Activated CD4-positive, alpha-beta T cell treated with anti-CD3 and anti-CD28 coated beads for 36 hours (primary cell): ENCODE data around the gene DDX54. TPM values are rescaled to one million over a fixed set of nuclear protein-coding genes. Genes with fewer than 3 reads are reported as not detected.

ENCODE experiments used
- ATAC-seq: fragments of 200-7000 bp; cut with Tn5 transposase; one replicate; pipeline ENCODE4 v1.10.0; 2021; ENCODE audit warnings: mild to moderate bottlenecking, moderate library complexity
- CTCF ChIA-PET: fragments of 350-600 bp; sonication (Branson Sonifier 250); formaldehyde crosslinking; loops from one replicate; lab custom pipeline; 2021; ENCODE audit warnings: antibody characterized with exemption; lab: Charles Lee
- POLR2A ChIA-PET: fragments of 350-600 bp; sonication (Branson Sonifier 250); formaldehyde crosslinking; loops from one replicate; lab custom pipeline; 2021; ENCODE audit warnings: antibody characterized with exemption, inconsistent platforms; lab: Charles Lee
- DNase-seq: peaks from one replicate; pipeline ENCODE4 v3.0.0-alpha.2; 2020
- H3K27ac Mint-ChIP-seq: one replicate; pipeline ENCODE4 v1.8.0; 2021; ENCODE audit warnings: mixed read lengths
- H3K27me3 Mint-ChIP-seq: one replicate; pipeline ENCODE4 v1.8.0; 2021; ENCODE audit warnings: mixed read lengths
- H3K36me3 Mint-ChIP-seq: one replicate; pipeline ENCODE4 v1.8.0; 2021; ENCODE audit warnings: low read depth, mixed read lengths
- H3K4me1 Mint-ChIP-seq: one replicate; pipeline ENCODE4 v1.8.0; 2021; ENCODE audit warnings: mixed read lengths
- H3K4me3 Mint-ChIP-seq: one replicate; pipeline ENCODE4 v1.8.0; 2021; ENCODE audit warnings: mild to moderate bottlenecking, moderate library complexity, mixed read lengths
- H3K9me3 Mint-ChIP-seq: one replicate; pipeline ENCODE4 v1.8.0; 2021; ENCODE audit warnings: low read depth, mixed read lengths
- intact Hi-C, 2 experiments: fragments of 100-400 bp; cut with DNase I in 1 of 2; cut with micrococcal nuclease in 1 of 2; formaldehyde crosslinking; loops; one replicate each; pipeline versions ENCODE4 v1.14.2 to v1.15.1; 2022 to 2024; cut with DNase I, micrococcal nuclease
- total RNA-seq, 2 experiments: library from RNA; stranded (reverse); gene quantifications; one replicate each; pipeline ENCODE4 v1.2.3, GENCODE V29; 2021

Gene DDX54
- total RNA-seq: 100 to 1,000 TPM; 118 to 132 TPM

- CTCF ChIA-PET: interaction anchor here (0.5 to 4.6 kb wide), 8 partner anchors 9 to 1272 kb away, joined by 3 to 29 read pairs (median 4); no protein-coding TSS in a partner anchor
- POLR2A ChIA-PET: interaction anchor here (0.6 to 1.9 kb wide), 6 partner anchors 8 to 49 kb away, joined by 3 to 7 read pairs (median 4); partner anchors contain the start of gene TPCN1
- Mint-ChIP-seq H3K4me3 (peak within 1 kb of the TSS; percentile 97), H3K36me3 (peaks cover 43% of the 10 kb centered on the region), H3K27ac (peak within 1 kb of the TSS; percentile 96), H3K27me3 (no peaks in the 10 kb centered on the region), H3K4me1 (peaks cover 36% of the 10 kb centered on the region), H3K9me3 (no peaks in the 10 kb centered on the region)
- DNase-seq: peak; percentile 82
- intact Hi-C loops: loop anchor here (1.0 to 10.0 kb wide), 11 partner anchors 23 to 779 kb away; partner anchors contain the start of genes SLC8B1 (in 2 of the 2), OAS2 (in 1 of the 2), PLBD2 (in 1 of the 2) and RASAL1 (in 1 of the 2)
- ATAC-seq: peak; percentile 49
Observed at GRCh38 chr12:113185180-113186032, at the start of gene DDX54, which contains the start of gene RITA1. Gene DDX54, minus strand, starts transcription at chr12:113185478. Its CDS starts 27 bp downstream, at chr12:113185451. Gene RITA1, plus strand, starts transcription at chr12:113185721. Its CDS starts 1,026 bp downstream, at chr12:113186747.

GRCh38 chr12:113234483-113234882, 49.2 kb upstream of the DDX54 start:
- ChIA-PET POLR2A (no interaction called here), CTCF (interaction anchor here (1.0 kb wide), 1 partner anchor 256 kb away, joined by 3 read pairs; the partner anchor contains the start of gene OAS2)
- peaks cover 47% of the 10 kb centered on the region for H3K36me3 Mint-ChIP-seq
- no peaks in the 10 kb centered on the region for H3K9me3 Mint-ChIP-seq
- peaks cover 46% of the 10 kb centered on the region for H3K4me1 Mint-ChIP-seq
- no peak overlapping the region for H3K27ac Mint-ChIP-seq
- H3K4me3 Mint-ChIP-seq: no peak overlapping the region
- intact Hi-C loops: no loop called here
- no peaks in the 10 kb centered on the region for H3K27me3 Mint-ChIP-seq
- DNase-seq (no peak), ATAC-seq (no peak)

GRCh38 chr12:113233967-113234366, 48.7 kb upstream of the DDX54 start:
- peaks cover 51% of the 10 kb centered on the region for H3K4me1 Mint-ChIP-seq
- ChIA-PET POLR2A (no interaction called here), CTCF (interaction anchor here (0.6 to 2.3 kb wide), 4 partner anchors 10 to 256 kb away, joined by 3 to 15 read pairs (median 4); partner anchors contain the start of gene OAS2)
- H3K36me3 Mint-ChIP-seq: peaks cover 44% of the 10 kb centered on the region
- H3K9me3 Mint-ChIP-seq: no peaks in the 10 kb centered on the region
- intact Hi-C loops: loop anchor here (1.0 to 2.0 kb wide), 4 partner anchors 13 to 49 kb away; partner anchors contain the start of genes DDX54 (in 1 of the 2), RITA1 (in 1 of the 2) and TPCN1 (in 1 of the 2)
- no peaks in the 10 kb centered on the region for H3K27me3 Mint-ChIP-seq
- H3K4me3 Mint-ChIP-seq: no peak overlapping the region
- ATAC-seq (no peak), DNase-seq (no peak)
- peak overlapping the region; percentile 93 for H3K27ac Mint-ChIP-seq

- Mint-ChIP-seq H3K27me3 (no peaks in the 10 kb centered on the region), H3K4me3 (peak overlapping the region; percentile 64), H3K9me3 (no peaks in the 10 kb centered on the region), H3K27ac (peak overlapping the region; percentile 93), H3K36me3 (peaks cover 53% of the 10 kb centered on the region), H3K4me1 (peaks cover 60% of the 10 kb centered on the region)
- CTCF ChIA-PET: interaction anchor here (0.5 to 2.3 kb wide), 6 partner anchors 10 to 255 kb away, joined by 3 to 15 read pairs (median 3); partner anchors contain the start of gene OAS2
- ATAC-seq (peak; percentile 77), DNase-seq (peak; percentile 80)
- POLR2A ChIA-PET: interaction anchor here (0.6 to 1.3 kb wide), 4 partner anchors 11 to 51 kb away, joined by 3 to 5 read pairs (median 4); partner anchors contain the start of gene TPCN1
- intact Hi-C loops: loop anchor here (1.0 to 2.0 kb wide), 4 partner anchors 12 to 48 kb away; partner anchors contain the start of genes DDX54 (in 1 of the 2), RITA1 (in 1 of the 2) and TPCN1 (in 1 of the 2)
Observed at GRCh38 chr12:113232840-113233585, 47.7 kb upstream of the DDX54 start.

GRCh38 chr12:113232089-113232839, 47.0 kb upstream of the DDX54 start:
- intact Hi-C loops: loop anchor here in 1 of 2 experiments (2.0 kb wide), 2 partner anchors 25 to 47 kb away; partner anchors contain the start of genes DDX54 and RITA1
- Mint-ChIP-seq H3K36me3 (peaks cover 59% of the 10 kb centered on the region), H3K27ac (peak overlapping the region; percentile 93), H3K9me3 (no peaks in the 10 kb centered on the region), H3K27me3 (no peaks in the 10 kb centered on the region), H3K4me3 (peak overlapping the region; percentile 64), H3K4me1 (peaks cover 60% of the 10 kb centered on the region)
- ChIA-PET CTCF (interaction anchor here (0.7 to 2.3 kb wide), 4 partner anchors 9 to 91 kb away, joined by 3 to 15 read pairs (median 3); no protein-coding TSS in a partner anchor), POLR2A (interaction anchor here (0.6 to 1.3 kb wide), 4 partner anchors 10 to 50 kb away, joined by 3 to 5 read pairs (median 4); partner anchors contain the start of gene TPCN1)
- no peak for DNase-seq
- ATAC-seq: no peak

GRCh38 chr12:113231235-113232088, 46.2 kb upstream of the DDX54 start:
- ChIA-PET CTCF (interaction anchor here (0.7 to 1.1 kb wide), 2 partner anchors 38 to 92 kb away, joined by 3 read pairs; no protein-coding TSS in a partner anchor), POLR2A (interaction anchor here (1.2 to 1.3 kb wide), 2 partner anchors 9 to 26 kb away, joined by 3 read pairs; no protein-coding TSS in a partner anchor)
- peaks cover 64% of the 10 kb centered on the region for H3K36me3 Mint-ChIP-seq
- intact Hi-C loops: loop anchor here in 1 of 2 experiments (2.0 kb wide), 2 partner anchors 25 to 47 kb away; partner anchors contain the start of genes DDX54 and RITA1
- H3K9me3 Mint-ChIP-seq: no peaks in the 10 kb centered on the region
- no peaks in the 10 kb centered on the region for H3K27me3 Mint-ChIP-seq
- DNase-seq (no peak), ATAC-seq (no peak)
- peaks cover 60% of the 10 kb centered on the region for H3K4me1 Mint-ChIP-seq
- no peak overlapping the region for H3K27ac Mint-ChIP-seq
- no peak overlapping the region for H3K4me3 Mint-ChIP-seq

- peaks cover 58% of the 10 kb centered on the region for H3K4me1 Mint-ChIP-seq
- H3K4me3 Mint-ChIP-seq: peak overlapping the region; percentile 5
- H3K27me3 Mint-ChIP-seq: no peaks in the 10 kb centered on the region
- intact Hi-C loops: loop anchor here in 1 of 2 experiments (1.0 kb wide), 2 partner anchors 9 to 22 kb away; partner anchors contain the start of gene TPCN1
- ChIA-PET POLR2A (interaction anchor here (0.6 to 1.4 kb wide), 4 partner anchors 9 to 64 kb away, joined by 3 to 6 read pairs (median 3); partner anchors contain the start of genes DDX54, RITA1 and TPCN1), CTCF (interaction anchor here (0.6 to 2.0 kb wide), 8 partner anchors 10 to 104 kb away, joined by 3 to 6 read pairs (median 4); partner anchors contain the start of genes SLC8B1 and TPCN1)
- H3K9me3 Mint-ChIP-seq: no peaks in the 10 kb centered on the region
- ATAC-seq (peak; percentile 45), DNase-seq (peak; percentile 49)
- H3K27ac Mint-ChIP-seq: peak overlapping the region; percentile 92
- H3K36me3 Mint-ChIP-seq: peaks cover 64% of the 10 kb centered on the region
Observed at GRCh38 chr12:113230315-113231234, 45.3 kb upstream of the DDX54 start.

- Mint-ChIP-seq H3K27ac (peak overlapping the region; percentile 92), H3K27me3 (no peaks in the 10 kb centered on the region), H3K4me1 (peaks cover 56% of the 10 kb centered on the region), H3K4me3 (no peak overlapping the region), H3K36me3 (peaks cover 56% of the 10 kb centered on the region), H3K9me3 (no peaks in the 10 kb centered on the region)
- ChIA-PET CTCF (interaction anchor here (0.7 to 2.0 kb wide), 3 partner anchors 8 to 37 kb away, joined by 3 to 6 read pairs (median 4); partner anchors contain the start of gene TPCN1), POLR2A (interaction anchor here (1.1 kb wide), 1 partner anchor 45 kb away, joined by 4 read pairs; no protein-coding TSS in a partner anchor)
- DNase-seq (no peak), ATAC-seq (no peak)
- intact Hi-C loops: no loop called here
Observed at GRCh38 chr12:113228394-113229028, 43.2 kb upstream of the DDX54 start.
